HG03521 (cell line): Measurements from ENCODE around the gene UGT1A5.
"Not testable (repeated sequence)": the region's sequence is repeated elsewhere in the genome, so short reads cannot be mapped to it uniquely, and the experiment has no call there.

Experiments used
- ATAC-seq: cut with Tn5 transposase; IDR thresholded peaks from one replicate; pipeline ENCODE4 v1.9.1; 2021; ENCODE audit warnings: mild to moderate bottlenecking, moderate library complexity; ENCODE audit not compliant: unreplicated experiment

Gene UGT1A5

DNA sequence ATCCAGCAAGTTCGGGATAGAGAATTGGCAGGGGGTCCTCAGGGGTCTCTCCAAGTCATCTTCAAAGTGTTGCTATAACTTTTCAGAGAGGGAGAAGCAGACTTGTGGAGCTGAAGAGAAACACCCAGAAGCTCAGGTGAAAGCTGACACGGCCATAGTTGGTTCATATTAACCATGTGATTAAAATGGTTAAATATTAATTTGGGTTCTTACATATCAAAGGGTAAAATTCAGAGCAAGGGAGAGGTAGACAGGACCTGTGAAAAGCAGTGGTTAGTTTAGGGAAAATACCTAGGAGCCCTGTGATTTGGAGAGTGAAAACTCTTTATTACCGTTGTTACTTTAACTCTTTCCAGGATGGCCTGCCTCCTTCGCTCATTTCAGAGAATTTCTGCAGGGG, 20.1 kb upstream of the UGT1A5 start, which contains the start of gene UGT1A6:
Gene UGT1A6 (plus strand): TSS at position 243 of the 400 bp plus-strand sequence. CDS start 115 bp downstream, at position 358.
- ATAC-seq = no peak

DNA sequence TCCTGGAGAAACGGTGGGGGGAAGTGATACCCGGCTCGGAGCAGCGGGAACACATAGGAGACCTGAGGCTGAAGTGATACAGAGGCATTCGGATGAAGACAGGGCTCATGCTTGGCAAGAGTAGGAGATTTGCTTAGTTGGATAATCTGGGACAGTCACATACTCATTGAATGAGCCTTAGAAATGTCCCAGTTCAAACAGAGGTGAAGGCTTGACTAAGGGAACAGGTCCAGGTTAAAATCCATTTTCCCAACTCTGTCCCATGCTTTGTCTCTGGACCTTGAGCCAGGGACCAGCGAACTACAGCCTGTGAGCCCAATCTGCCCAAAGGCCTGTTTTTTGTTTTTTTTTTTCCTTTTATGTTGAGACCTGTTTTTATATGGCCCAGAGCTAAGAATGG, 18.7 kb upstream of the UGT1A5 start:
- no peak for ATAC-seq

DNA sequence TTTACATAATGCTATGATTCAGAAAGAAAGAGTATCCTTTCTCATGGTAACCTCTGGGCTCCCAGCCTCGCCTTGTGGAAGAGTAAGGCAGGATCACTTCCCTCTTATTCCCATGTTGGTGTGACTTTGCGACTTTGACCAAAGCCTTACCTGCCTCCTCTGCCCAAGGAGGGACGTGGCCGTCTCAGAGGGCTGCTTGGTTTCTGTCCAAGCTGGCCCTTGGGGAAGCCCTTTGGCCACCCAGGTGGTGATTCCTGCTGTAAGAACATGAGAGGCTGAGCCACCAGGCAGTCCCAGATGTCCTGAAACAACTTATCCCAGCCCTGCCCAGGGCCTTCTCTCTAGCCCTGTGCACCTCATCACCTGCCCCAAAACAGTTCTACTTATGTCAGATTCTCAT, 14.0 kb upstream of the UGT1A5 start:
- ATAC-seq = no peak

DNA sequence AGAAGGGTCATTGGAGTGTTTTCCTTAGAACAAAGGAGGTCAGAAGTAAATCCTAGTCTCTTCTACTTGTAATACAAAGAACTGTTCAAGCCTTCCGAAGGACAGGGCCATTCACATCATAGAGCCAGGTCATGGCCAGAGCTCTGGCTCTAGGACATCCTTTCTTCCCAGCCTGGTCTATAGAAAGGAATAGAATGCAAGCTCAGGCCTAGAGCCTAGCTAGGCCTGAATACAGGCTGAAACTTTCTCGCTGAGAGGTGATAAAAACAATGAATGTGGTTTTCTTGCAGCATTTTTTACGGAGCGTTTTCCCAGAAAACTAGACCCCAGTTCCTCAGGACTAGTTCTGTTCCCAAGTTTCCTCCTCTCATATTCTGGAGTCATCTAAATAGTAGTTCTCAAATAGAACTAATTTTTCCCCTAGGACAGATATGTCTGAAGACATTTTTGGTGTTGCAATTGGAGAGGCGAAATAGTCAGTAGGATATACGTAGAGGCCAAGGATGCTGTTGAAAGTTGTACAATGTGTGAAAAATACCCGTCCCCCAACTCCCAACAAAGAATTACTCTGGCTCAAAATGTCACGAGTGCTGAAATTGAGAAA, 13.2 kb upstream of the UGT1A5 start:
- ATAC-seq = no peak

DNA sequence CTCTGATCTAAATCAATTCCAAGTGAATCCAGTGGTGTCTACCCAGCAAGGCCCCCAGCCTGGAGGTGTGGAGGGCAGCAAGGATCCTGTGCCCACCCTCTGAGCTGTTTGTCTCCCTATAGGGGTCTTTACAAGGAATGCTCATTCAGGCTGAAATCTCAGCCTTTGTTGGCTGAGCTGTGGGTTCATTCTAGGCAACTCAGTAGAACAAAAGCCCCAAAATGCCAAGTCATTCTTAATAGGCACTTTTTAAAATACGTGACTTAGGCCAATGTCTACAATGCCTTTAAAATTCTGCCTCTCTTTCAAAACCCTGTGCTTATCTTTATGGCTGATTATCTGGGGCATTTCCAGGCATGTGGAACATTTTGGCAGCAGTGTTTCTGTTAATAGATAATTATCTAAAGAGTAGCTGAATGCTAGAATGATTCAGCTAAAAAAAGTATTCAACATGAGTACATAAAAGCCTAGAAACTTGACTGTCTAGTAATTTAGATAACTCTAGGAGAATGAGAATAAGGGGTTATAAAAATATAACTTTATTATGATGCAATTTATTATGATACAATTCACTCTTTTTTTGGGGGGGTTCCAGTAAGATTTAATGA, 12.6 kb upstream of the UGT1A5 start:
- no peak for ATAC-seq

DNA sequence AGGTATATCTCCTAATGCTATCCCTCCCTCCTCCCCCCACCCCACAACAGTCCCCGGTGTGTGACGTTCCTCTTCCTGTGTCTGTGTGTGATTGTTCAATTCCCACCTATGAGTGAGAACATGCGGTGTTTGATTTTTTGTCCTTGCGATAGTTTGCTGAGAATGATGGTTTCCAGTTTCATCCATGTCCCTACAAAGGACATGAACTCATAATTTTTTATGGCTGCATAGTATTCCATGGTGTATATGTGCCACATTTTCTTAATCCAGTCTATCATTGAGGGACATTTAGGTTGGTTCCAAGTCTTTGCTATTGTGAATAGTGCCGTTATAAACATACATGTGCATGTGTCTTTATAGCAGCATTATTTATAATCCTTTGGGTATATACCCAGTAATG, 11.9 kb upstream of the UGT1A5 start:
- not testable (repeated sequence) for ATAC-seq

DNA sequence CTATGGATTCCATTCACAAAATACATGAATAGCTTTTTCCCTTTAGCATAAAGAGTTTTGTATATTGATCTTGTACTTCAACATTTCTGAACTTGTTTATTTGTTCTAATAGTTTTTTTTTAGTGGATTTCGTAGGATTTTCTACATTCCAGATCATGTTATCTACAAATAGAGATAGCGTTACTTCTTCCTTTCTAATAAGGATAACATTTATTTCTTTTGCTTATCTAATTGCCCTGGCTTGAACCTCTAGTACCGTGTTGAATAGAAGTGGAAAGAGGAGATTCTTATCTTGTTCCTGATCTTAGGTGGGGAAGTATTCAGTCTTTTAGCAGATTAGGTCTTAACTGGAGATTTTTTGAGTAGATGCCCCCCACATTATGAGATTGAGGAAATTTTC, 10.5 kb upstream of the UGT1A5 start:
- no peak for ATAC-seq

DNA sequence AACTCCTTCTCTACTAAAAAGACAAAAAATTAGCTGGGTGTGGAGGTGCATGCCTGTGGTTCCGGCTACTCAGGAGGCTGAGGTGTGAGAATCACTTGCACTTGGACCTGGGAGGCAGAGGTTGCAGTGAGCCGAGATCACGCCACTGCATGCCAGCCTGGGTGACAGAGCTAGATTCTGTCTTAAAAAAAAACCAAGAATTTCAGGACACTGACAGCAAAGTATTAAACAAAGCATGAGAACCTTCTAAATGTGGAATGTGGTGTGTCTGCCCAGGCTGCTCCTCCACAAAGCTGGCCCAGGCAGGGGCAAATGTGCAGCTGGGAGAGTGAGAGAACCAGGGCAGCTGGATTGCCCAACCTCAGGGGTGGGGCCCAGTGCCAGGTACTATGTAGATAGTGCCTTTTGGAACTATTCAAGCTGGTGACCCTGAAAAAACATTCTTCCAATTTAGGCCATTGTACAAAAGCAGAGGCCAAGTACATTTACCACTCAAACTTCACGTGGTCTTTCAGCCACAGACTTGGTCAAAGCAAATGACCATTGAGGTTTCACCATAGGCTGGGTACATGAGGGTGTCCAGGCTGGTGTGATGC, 6.7 kb upstream of the UGT1A5 start:
- ATAC-seq = no peak

DNA sequence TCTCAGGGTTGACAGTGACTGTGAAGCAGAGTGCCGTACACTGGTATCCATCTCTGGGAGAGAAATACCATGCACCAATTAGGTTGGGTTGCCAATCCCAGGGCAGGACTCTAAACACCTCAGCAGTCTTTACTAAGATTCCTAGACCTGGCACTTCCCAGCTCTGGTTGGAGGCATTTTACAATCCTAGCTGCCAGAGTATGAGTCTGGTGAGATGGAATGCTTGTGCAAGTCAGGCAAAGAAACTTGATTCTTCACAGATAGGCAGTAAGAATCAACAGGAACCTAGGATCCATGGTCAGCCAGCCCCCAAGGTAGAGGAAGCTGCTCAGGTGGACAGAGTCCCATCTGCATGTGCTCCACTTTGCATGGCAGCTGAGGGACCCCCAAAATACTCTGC, 6.0 kb upstream of the UGT1A5 start:
- ATAC-seq = no peak

DNA sequence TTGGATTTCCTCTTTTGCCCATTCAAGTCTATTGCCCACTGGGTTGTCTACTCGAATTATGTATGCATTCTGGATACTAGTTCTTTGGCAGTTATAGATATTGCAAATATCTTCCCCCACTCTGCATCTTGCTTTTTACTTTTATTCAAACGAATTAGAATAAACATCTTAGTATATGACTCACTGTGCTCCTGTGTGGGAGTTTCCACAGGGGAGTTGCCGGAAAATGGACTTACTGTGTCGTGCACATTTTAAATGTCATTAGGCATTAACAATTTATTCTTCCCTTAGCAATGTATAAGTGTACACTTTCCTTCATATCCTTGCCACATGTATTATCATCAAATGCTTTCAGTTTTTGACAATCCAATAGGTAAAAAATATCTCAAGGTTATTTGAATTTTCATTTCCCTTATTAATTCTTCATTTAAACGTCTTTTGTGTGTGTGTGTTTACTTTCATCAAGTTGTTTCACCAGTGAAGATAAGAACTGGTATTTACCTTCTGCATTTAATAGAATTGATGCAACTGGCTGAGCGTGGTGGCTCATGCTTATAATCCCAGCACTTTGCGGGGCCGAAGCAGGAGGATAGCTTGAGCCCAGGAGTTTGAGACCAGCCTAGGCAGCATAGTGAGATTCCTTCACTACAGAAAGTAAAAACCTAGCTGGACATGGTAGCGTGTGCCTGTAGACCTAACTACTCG, 4.6 kb upstream of the UGT1A5 start:
- no peak for ATAC-seq

DNA sequence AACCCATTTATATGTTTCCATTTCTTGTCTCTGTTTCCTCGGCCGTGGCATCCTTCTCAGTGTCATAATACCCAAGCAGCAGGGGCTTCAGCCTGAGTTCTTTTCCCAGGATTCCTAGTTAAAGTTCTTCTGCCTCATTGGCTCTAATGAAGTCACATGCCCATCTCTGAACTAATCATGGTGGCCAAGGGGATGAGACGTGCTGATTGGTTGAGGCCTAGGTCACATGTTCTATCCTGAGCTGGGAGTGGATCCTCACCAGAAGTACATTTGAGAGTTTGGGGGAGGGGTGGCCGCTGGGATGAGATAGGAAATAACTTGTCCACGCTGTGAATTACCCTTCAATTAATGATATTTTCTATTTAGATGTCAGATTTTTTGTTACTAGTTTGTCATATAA, 3.8 kb upstream of the UGT1A5 start:
- ATAC-seq = no peak

DNA sequence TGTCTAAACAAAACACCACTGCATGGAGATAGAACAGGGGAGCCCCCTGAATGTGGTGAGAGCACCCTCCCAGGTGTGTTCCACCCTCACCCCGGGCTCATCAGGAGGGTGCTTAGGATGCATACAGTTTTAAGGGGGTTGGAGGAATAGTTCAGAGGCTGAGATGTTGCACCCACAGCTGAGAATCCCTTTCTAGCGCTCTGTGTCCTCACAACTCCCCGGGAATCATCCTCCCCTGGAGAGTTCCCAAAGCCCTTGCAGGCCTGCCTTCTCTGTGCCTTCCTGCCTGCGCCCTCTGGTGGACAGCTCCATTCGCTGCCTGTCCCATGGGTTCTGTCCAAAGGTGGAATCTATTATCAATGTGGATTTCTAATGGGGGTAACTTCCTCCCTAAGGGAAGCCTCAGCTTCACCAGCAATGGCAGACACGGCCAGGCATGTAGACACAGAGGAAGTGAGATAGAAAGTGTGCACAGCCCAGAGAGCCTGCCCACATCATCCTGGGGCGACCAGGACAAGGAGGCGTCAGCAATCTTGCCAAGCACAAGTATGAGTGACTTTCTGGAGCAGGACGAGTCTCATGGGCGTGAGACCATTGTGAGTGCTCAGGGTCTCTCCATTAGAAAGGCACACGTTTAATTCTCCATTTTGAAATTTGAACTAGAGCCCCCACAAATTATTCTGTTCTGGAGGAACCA, 1.2 kb upstream of the UGT1A5 start:
- peak; percentile 54 for ATAC-seq

DNA sequence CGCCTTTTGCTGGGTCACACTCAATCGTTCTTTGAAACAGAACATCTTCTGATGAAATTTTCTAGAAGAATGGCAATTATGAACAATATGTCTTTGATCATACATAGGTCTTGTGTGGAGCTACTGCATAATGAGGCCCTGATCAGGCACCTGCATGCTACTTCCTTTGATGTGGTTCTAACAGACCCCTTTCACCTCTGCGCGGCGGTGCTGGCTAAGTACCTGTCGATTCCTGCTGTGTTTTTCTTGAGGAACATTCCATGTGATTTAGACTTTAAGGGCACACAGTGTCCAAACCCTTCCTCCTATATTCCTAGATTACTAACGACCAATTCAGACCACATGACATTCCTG, 532 bp downstream of the UGT1A5 start:
- ATAC-seq = no peak

DNA sequence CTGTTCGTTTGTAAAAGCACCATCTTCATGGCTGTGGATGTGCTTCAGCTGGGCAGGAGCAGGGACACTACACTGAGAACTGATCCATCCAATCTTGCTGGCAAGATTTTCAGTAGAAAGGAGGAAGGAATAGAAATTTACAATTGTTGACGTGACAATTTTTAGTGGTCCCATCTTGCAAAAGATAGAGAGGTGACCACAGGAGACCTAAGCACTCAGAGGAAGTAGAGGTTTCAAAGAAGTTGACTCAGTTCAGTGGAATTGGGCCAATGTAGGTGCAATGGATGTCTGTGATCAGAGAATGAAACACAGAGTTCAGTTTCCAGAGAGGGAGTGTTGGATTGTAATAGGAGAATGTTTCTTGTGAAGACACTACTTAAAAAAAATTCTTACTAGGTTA, 1.4 kb downstream of the UGT1A5 start:
- no peak for ATAC-seq

DNA sequence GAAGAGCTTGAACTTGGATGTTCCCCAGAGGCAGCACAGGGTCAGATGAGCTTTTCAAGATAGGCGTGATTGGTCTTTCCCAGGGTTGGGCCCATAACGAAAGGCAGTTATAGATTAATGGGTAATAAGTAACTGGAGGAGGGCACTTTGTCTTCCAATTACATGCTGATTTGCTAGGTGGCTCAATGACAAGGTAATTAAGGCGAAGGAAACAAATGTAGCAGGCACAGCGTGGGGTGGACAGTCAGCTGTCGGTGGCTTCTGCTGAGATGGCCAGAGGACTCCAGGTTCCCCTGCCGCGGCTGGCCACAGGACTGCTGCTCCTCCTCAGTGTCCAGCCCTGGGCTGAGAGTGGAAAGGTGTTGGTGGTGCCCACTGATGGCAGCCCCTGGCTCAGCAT, 5.8 kb downstream of the UGT1A5 start, which contains the start of gene UGT1A4:
Gene UGT1A4 (plus strand): TSS at position 185 of the 400 bp plus-strand sequence. CDS start 85 bp downstream, at position 270.
- no peak for ATAC-seq

DNA sequence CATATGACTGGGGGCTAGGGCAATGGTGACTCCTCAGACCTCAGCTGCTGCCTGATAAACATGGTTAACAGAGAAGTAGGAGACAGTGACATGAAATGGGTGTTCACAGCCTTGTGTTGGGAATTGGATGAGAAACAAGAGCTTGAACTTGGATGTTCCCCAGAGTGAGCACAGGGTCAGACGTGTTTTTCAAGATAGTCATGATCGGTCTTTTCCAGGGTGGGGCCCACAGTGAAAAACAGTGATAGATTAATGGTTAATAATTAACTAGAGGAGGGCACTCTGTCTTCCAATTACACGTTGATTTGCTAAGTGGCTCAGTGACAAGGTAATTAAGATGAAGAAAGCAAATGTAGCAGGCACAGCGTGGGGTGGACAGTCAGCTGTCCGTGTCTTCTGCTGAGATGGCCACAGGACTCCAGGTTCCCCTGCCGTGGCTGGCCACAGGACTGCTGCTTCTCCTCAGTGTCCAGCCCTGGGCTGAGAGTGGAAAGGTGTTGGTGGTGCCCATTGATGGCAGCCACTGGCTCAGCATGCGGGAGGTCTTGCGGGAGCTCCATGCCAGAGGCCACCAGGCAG, 16.1 kb downstream of the UGT1A5 start, which contains the start of gene UGT1A3:
Gene UGT1A3 (plus strand): TSS at position 320 of the 579 bp plus-strand sequence. CDS start 85 bp downstream, at position 405.
- no peak for ATAC-seq

DNA sequence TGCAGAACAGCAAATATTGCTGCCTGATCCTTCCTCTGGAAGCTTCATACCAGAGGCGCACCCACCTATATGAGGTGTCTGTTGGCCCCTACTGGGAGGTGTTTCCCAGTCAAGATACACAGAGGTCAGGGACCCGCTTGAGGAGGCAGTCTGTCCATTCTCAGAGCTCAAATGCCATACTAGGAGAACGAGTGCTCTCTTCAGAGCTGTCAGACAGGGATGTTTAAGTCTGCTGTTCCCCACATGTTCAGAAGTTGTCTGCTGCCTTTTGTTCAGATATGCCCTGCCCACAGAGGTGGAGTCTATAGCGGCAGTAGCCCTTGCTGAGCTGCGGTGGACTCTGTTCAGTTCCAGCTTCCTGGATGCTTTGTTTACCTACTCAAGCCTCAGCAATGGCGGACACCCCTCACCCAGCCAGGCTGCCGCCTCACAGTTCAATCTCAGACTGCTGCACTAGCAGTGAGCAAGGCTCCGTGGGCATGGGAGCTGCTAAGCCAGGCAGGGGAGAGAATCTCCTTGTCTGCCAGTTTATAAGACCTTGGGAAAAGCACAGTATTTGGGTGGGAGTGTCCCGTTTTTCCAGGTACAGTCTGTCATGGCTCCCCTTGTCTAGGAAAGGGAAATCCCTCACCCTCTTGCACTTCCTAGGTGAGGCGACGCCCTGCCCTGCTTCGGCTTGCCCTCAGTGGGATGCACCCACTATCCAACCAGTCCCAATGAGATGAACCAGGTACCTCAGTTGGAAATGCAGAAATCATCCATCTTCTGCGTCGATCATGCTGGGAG, 24.4 kb downstream of the UGT1A5 start:
- ATAC-seq = not testable (repeated sequence)

DNA sequence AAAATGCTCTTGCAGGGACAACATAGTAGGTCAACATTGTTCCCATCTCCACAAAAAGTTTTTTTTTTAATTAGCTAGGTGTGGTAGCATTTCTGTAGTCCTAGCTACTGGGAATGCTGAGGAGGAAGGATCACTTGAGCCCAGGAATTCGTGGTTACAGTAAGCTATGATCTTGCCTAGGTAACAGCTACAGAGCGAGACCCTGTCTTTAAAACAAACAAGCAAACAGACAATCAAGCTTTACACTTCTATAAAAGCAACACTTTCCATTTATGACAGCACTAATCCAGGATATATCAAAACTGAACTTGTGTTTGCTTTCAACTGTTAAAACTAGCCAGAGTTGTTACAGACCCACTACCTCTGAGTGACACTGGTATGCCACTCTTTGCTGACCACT, 28.2 kb downstream of the UGT1A5 start:
- no peak for ATAC-seq

DNA sequence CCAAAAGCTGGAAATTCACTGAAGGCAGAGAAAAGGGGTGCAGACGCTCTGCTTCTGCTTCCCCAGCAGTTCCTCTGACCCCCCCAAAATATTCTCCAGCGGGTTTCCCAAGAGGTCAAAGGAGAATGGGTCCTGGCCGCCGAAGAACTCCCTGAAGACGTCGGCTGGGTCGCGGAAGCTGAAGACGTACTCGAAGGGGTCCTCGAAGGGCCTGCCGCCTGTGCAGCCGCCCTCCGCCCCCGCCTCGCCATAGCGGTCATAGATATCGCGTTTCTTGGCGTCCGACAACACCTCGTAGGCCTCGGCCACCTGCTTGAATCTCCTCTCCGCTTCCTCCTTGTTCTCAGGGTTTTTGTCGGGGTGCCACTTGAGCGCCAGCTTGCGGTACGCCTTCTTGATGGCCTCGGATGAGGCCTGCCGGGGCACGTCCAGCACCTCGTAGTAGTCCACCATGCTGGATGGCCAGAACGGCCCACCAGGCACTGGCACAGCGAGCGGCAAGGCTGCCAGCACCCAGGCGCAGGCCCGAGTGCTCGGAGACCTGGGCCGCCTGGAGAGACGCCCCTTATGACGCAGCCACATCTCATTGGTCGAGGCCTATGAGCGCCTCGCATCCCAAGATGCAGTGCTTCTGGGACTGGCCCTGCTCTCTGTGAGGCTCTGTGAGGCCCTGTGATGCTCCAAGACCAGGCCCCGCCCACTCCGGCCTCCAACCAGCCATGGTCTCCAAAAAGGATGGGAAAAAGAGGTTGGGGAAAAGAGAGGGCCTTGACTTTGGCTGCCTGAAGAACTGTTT, 31.0 kb downstream of the UGT1A5 start:
- no peak for ATAC-seq
